Right hindlimb (tissue), 1 donor: ENCODE results near the gene SPCS1.

Experiments
- DNase-seq: peaks from one replicate; pipeline ENCODE4 v3.0.0-alpha.2; 2018

SPCS1 gene

GRCh38 chr3:52733256-52733891 lies 27.5 kb downstream of the SPCS1 start:
- DNase-seq: no peak

- no peak for DNase-seq
Observed at GRCh38 chr3:52739730-52740129, 33.8 kb downstream of the SPCS1 start.

GRCh38 chr3:52742418-52743041 lies 36.6 kb downstream of the SPCS1 start:
- DNase-seq: no peak

GRCh38 chr3:52743152-52743551 lies 37.2 kb downstream of the SPCS1 start:
- DNase-seq: no peak

- no peak for DNase-seq
Observed at GRCh38 chr3:52743721-52744120, 37.8 kb downstream of the SPCS1 start.

GRCh38 chr3:52752045-52752660 lies 46.2 kb downstream of the SPCS1 start:
- no peak for DNase-seq

- no peak for DNase-seq
Observed at GRCh38 chr3:52754373-52754772, 48.5 kb downstream of the SPCS1 start.

GRCh38 chr3:52756141-52756540 lies 50.2 kb downstream of the SPCS1 start:
- no peak for DNase-seq
